ENCODE data around the gene MRPL37. TPM values are rescaled to one million over a fixed set of nuclear protein-coding genes. Genes with fewer than 3 reads are reported as not detected.
A peak's percentile ranks its signal among the peaks of the same experiment; 100 is the strongest.

Gene MRPL37
- total RNA-seq, 4 donors from 2014 or later, result 91.6 to 141 (median 121) TPM

DNA sequence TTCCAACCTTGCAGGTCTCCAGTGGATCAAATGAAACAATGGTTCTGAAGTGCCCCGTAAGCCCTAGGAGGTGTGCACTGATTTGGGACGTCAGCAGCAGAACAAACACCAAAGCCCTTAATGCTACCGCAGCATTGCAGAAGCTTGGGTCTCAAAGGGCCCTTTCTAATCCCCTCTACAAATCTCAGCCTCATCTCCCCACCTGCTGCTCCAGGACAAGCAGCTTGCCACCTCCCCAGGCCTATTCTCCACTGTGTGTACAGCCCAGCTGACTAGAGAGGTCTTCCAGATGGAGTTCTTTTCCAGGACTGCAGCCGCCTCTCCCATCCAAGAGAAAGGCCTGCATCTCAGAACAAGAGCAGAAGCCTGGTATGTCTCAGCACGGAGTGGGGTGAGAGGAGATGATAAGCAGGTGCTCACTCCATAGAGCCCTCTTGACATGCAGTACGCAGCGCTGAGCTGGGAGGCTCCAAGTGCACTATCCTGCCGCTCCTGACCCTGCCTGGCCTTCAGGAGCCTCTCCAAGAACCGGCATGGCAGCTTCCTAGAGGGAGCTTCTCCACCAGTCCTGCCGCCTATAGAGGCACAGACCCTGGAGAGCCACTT is 46.3 kb downstream of the MRPL37 start:
- no peak for ATAC-seq
- intact Hi-C loops (cut with DNase I; ENCODE audit: low total_unique reads), result no loop called here

DNA sequence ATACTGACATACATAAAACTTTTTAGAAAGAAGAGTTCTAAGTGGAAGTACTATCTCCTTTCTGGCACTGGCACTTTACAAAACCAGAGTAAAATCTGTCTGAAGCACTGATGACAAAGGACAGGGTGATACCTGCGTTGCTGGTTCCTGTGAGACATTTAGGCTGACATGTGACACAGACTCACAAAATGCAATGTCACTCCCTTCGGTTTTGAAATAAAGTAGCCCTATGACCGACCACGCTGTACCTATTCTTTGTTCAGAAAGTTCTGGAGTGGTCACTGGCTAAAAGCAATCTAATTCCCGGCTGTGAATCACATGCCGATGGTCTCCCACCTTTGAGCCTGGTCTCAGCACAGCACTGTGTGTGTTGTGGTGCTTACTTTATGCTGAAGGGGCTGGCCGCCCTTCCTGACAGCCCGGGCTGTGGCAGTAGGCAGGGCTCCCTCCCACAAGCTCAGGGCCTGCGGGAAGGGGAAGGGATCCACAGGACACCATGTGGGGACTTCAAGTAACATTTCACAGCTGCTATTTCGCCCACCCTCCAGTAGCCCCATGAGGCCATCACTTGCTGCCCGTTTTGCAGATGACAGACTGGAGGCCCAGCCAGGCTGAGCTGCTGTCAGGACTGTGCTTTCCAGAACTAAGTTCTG is 48.0 kb downstream of the MRPL37 start:
- Histone ChIP-seq H3K4me1 (peaks cover 9 to 27% of the 10 kb centered on the region in 2 donors), H3K27ac (peak overlapping the region; percentile 44 to 80 (median 64)), H3K27me3 (no peaks in the 10 kb centered on the region), H3K4me3 (no peak overlapping the region), H3K36me3 (peaks cover 0 to 2% of the 10 kb centered on the region in 2 donors), H3K9me3 (no peaks in the 10 kb centered on the region)
- in situ Hi-C loops (cut with MboI; ENCODE audit: low sequenced_read_pairs in 4 of 4), result no loop called here
- TF ChIP-seq POLR2A (IDR thresholded peaks at IDR 0.05), result peak in 1 of 2 donors; percentile 11
- TF ChIP-seq CTCF (IDR thresholded peaks at IDR 0.05 in 4 of 5, conservative IDR thresholded peaks at IDR 0.05 in 1 of 5), result no peak
- intact Hi-C loops (cut with DNase I; ENCODE audit: low total_unique reads), result no loop called here
- DNase-seq, result no peak
- peak; percentile 69 to 72 for ATAC-seq

More for the DNA sequence above, 46.3 kb downstream of the MRPL37 start:
- in situ Hi-C loops (cut with MboI; ENCODE audit: low sequenced_read_pairs in 4 of 4), result no loop called here
- H3K27me3 ChIP-seq, result no peaks in the 10 kb centered on the region
- TF ChIP-seq POLR2A (IDR thresholded peaks at IDR 0.05) (no peak), CTCF (IDR thresholded peaks at IDR 0.05 in 4 of 5, conservative IDR thresholded peaks at IDR 0.05 in 1 of 5) (no peak)
- H3K9me3 ChIP-seq, result no peaks in the 10 kb centered on the region
- H3K36me3 ChIP-seq, result peaks cover 0 to 9% of the 10 kb centered on the region in 2 donors
- no peak overlapping the region for H3K4me3 ChIP-seq
- H3K4me1 ChIP-seq, result peaks cover 9 to 27% of the 10 kb centered on the region in 2 donors
- peak overlapping the region in 3 of 4 donors; percentile 64 to 80 (median 64) for H3K27ac ChIP-seq
- DNase-seq, result no peak

GRCh38 chr1:54248966-54249365 is 49.0 kb downstream of the MRPL37 start:
- Histone ChIP-seq H3K4me3 (no peak overlapping the region), H3K36me3 (no peaks in the 10 kb centered on the region), H3K27ac (peak overlapping the region; percentile 44 to 80 (median 64)), H3K27me3 (no peaks in the 10 kb centered on the region), H3K9me3 (no peaks in the 10 kb centered on the region), H3K4me1 (peaks cover 9 to 27% of the 10 kb centered on the region in 2 donors)
- intact Hi-C loops (cut with DNase I; ENCODE audit: low total_unique reads), result no loop called here
- TF ChIP-seq POLR2A (IDR thresholded peaks at IDR 0.05) (no peak), CTCF (IDR thresholded peaks at IDR 0.05 in 4 of 5, conservative IDR thresholded peaks at IDR 0.05 in 1 of 5) (no peak)
- in situ Hi-C loops (cut with MboI; ENCODE audit: low sequenced_read_pairs in 4 of 4), result no loop called here
- ATAC-seq, result peak; percentile 48 to 60
- DNase-seq, result peak in 1 of 2 donors; percentile 42

GRCh38 chr1:54249819-54250435 is 50.0 kb downstream of the MRPL37 start:
- peak; percentile 68 for ATAC-seq
- H3K9me3 ChIP-seq, result no peaks in the 10 kb centered on the region
- TF ChIP-seq POLR2A (IDR thresholded peaks at IDR 0.05) (no peak), CTCF (IDR thresholded peaks at IDR 0.05 in 4 of 5, conservative IDR thresholded peaks at IDR 0.05 in 1 of 5) (no peak)
- in situ Hi-C loops (cut with MboI; ENCODE audit: low sequenced_read_pairs in 4 of 4), result loop anchor here in 3 of 4 donors (25.0 kb wide), 1 partner anchor 237 kb away; no protein-coding TSS in a partner anchor
- peak; percentile 40 to 64 for DNase-seq
- no peaks in the 10 kb centered on the region for H3K36me3 ChIP-seq
- H3K4me3 ChIP-seq, result no peak overlapping the region
- no peaks in the 10 kb centered on the region for H3K27me3 ChIP-seq
- peaks cover 9 to 27% of the 10 kb centered on the region in 2 donors for H3K4me1 ChIP-seq
- H3K27ac ChIP-seq, result peak overlapping the region; percentile 53 to 80 (median 64)
- intact Hi-C loops (cut with DNase I; ENCODE audit: low total_unique reads), result no loop called here

Measured in gastrocnemius medialis (tissue), 4 donors.